Epithelial cell of esophagus (primary cell): ENCODE measurements around the gene UBE4B.

Source experiments
- DNase-seq: peaks from one replicate; pipeline ENCODE4 v3.0.0; 2010; ENCODE audit warnings: low read depth
- H3K4me3 ChIP-seq: 2 replicates; pipeline ENCODE4 v1.5.1; 2011; ENCODE audit warnings: mild to moderate bottlenecking, low read length, control low read depth
- CTCF ChIP-seq: IDR thresholded peaks from 2 replicates; pipeline ENCODE4 v1.5.1; 2011; ENCODE audit warnings: low read depth, mild to moderate bottlenecking, low read length, control low read depth, inconsistent platforms; ENCODE audit not compliant: insufficient read depth; ENCODE audit errors: missing control alignments

UBE4B gene

GRCh38 chr1:10185759-10186158, 153.0 kb downstream of the UBE4B start:
- DNase-seq: no peak
- no peak overlapping the region for H3K4me3 ChIP-seq
- TF ChIP-seq CTCF: no peak

GRCh38 chr1:10186331-10187025, 153.7 kb downstream of the UBE4B start:
- no peak for DNase-seq
- H3K4me3 ChIP-seq: no peak overlapping the region
- TF ChIP-seq CTCF: no peak

GRCh38 chr1:10187026-10187334, 154.2 kb downstream of the UBE4B start:
- DNase-seq: no peak
- no peak for TF ChIP-seq CTCF
- H3K4me3 ChIP-seq: no peak overlapping the region

GRCh38 chr1:10188133-10188650, 155.4 kb downstream of the UBE4B start:
- DNase-seq: no peak
- TF ChIP-seq CTCF: no peak
- no peak overlapping the region for H3K4me3 ChIP-seq

- H3K4me3 ChIP-seq: no peak overlapping the region
- no peak for DNase-seq
- TF ChIP-seq CTCF: no peak
Observed at GRCh38 chr1:10189659-10190058, 156.9 kb downstream of the UBE4B start.

- H3K4me3 ChIP-seq: no peak overlapping the region
- TF ChIP-seq CTCF: no peak
- DNase-seq: no peak
Observed at GRCh38 chr1:10192263-10192662, 159.5 kb downstream of the UBE4B start.

GRCh38 chr1:10193288-10193687, 160.5 kb downstream of the UBE4B start:
- H3K4me3 ChIP-seq: no peak overlapping the region
- TF ChIP-seq CTCF: no peak
- DNase-seq: no peak
